ENCODE results near the gene ALOX5. TPM values are rescaled to one million over a fixed set of nuclear protein-coding genes. Genes with fewer than 3 reads are reported as not detected.

The ALOX5 gene
- total and polyA plus RNA-seq, 7 experiments from 2014 or later, result 1.0 to 143 (median 4.1) TPM

DNA sequence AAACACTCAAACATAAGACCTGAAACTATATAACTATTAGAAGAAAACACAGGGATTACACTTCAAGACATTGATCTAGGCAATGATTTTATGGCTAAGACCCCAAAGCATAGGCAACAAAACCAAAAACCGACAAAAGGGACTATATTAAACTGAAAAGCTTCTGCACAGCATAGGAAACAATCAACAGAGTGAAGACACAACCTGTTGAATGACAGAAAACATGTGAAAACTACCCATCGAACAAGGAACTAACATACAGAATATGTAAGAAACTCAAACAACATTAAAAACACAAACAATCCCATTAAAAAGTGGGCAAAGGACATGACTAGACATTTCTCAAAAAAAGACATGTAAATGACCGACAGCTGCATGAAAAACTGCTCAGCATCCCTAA lies 109.0 kb downstream of the ALOX5 start:
- Mint-ChIP-seq H3K9me3 (peaks cover 4 to 46% (median 28%) of the 10 kb centered on the region in 11 donors), H3K4me1 (peaks cover 0 to 18% (median 0%) of the 10 kb centered on the region in 7 donors), H3K4me3 (no peak overlapping the region), H3K27ac (peak overlapping the region in 1 of 9 donors; percentile 1), H3K36me3 (peaks cover 34 to 91% (median 77%) of the 10 kb centered on the region in 5 donors), H3K27me3 (no peaks in the 10 kb centered on the region)
- ChIA-PET CTCF (no interaction called here), POLR2A (interaction anchor here (0.6 kb wide), 1 partner anchor 25 kb away, joined by 4 read pairs; no protein-coding TSS in a partner anchor)
- no peaks in the 10 kb centered on the region for H3K4me1 ChIP-seq (ENCODE audit: control insufficient read depth in 2 of 2, insufficient read depth in 2 of 2, low read length in 2 of 2)
- no peak overlapping the region for H3K4me3 ChIP-seq (ENCODE audit: low read length)
- H3K36me3 ChIP-seq (ENCODE audit: control insufficient read depth in 2 of 3, insufficient read depth in 3 of 3, low read length in 3 of 3), result peaks cover 0 to 17% (median 0%) of the 10 kb centered on the region in 3 experiments
- ATAC-seq, result no peak
- no peaks in the 10 kb centered on the region for H3K27me3 ChIP-seq (ENCODE audit: control insufficient read depth in 2 of 2, insufficient read depth in 2 of 2, low read length in 2 of 2)
- intact Hi-C loops (cut with micrococcal nuclease), result no loop called here
- peaks cover 0 to 9% (median 0%) of the 10 kb centered on the region in 3 experiments for H3K9me3 ChIP-seq (ENCODE audit: control insufficient read depth in 2 of 3, low read length in 3 of 3)
- DNase-seq, result no peak
- no peak overlapping the region for H3K27ac ChIP-seq (ENCODE audit: low read depth, low read length)

DNA sequence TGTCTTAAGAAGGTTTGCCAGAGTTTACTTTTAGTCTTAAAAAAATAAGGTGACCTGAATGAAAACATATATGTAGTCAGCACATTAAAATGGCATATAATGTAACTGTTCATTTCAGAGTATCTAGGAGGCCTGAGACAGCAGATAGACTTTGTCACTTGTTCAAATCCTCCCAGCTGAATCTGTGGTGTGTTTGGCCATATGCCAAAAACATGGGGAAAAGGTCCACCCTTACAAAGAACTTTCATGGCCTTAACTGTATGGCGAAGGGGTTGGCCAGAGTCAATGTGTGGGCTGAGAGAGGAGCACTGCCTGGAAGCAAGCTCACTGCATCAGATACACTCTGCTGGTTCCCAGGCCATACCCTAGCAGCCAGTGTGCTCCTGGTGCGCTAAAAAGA lies 113.7 kb downstream of the ALOX5 start:
- ChIA-PET CTCF (no interaction called here), POLR2A (no interaction called here)
- no peak for ATAC-seq
- Histone ChIP-seq H3K27ac (ENCODE audit: low read depth, low read length) (no peak overlapping the region), H3K36me3 (ENCODE audit: control insufficient read depth in 2 of 3, insufficient read depth in 3 of 3, low read length in 3 of 3) (peaks cover 0 to 28% (median 0%) of the 10 kb centered on the region in 3 experiments), H3K4me1 (ENCODE audit: control insufficient read depth in 2 of 2, insufficient read depth in 2 of 2, low read length in 2 of 2) (no peaks in the 10 kb centered on the region), H3K9me3 (ENCODE audit: control insufficient read depth in 2 of 3, low read length in 3 of 3) (no peaks in the 10 kb centered on the region), H3K4me3 (ENCODE audit: low read length) (no peak overlapping the region), H3K27me3 (ENCODE audit: control insufficient read depth in 2 of 2, insufficient read depth in 2 of 2, low read length in 2 of 2) (no peaks in the 10 kb centered on the region)
- peaks cover 0 to 8% (median 0%) of the 10 kb centered on the region in 11 donors for H3K9me3 Mint-ChIP-seq
- no peaks in the 10 kb centered on the region for H3K27me3 Mint-ChIP-seq
- no peak overlapping the region for H3K27ac Mint-ChIP-seq
- no peak for DNase-seq
- peaks cover 0 to 10% (median under 1%) of the 10 kb centered on the region in 7 donors for H3K4me1 Mint-ChIP-seq
- H3K4me3 Mint-ChIP-seq, result no peak overlapping the region
- H3K36me3 Mint-ChIP-seq, result peaks cover 25 to 83% (median 74%) of the 10 kb centered on the region in 5 donors
- intact Hi-C loops (cut with micrococcal nuclease), result no loop called here

DNA sequence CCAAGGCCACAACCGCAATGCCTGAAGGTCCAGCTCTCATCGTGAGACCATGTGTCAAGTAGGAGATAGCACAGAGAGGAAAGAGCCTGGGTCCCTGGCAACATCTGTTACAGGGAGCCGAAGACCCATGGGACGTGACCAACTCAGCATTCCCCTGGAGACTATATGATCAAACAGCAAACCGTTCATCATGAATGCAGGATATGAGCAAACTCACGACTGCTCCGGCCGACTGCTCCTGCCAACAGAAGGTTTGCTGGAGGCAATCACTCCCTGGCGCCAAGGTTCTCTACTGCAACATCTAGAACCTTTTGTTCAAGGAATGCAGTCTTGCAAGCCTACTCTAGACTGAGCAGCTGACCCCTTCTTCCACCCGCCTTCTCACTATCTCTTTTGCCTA lies 114.3 kb downstream of the ALOX5 start:
- no peak overlapping the region for H3K4me3 Mint-ChIP-seq
- no peaks in the 10 kb centered on the region for H3K9me3 ChIP-seq (ENCODE audit: control insufficient read depth in 2 of 3, low read length in 3 of 3)
- peaks cover 0 to 14% (median 4%) of the 10 kb centered on the region in 7 donors for H3K4me1 Mint-ChIP-seq
- DNase-seq (no peak), ATAC-seq (no peak)
- intact Hi-C loops (cut with micrococcal nuclease), result no loop called here
- H3K9me3 Mint-ChIP-seq, result peaks cover 0 to 11% (median 0%) of the 10 kb centered on the region in 11 donors
- H3K27ac ChIP-seq (ENCODE audit: low read depth, low read length), result no peak overlapping the region
- no peaks in the 10 kb centered on the region for H3K4me1 ChIP-seq (ENCODE audit: control insufficient read depth in 2 of 2, insufficient read depth in 2 of 2, low read length in 2 of 2)
- no peak overlapping the region for H3K4me3 ChIP-seq (ENCODE audit: low read length)
- no peak overlapping the region for H3K27ac Mint-ChIP-seq
- H3K36me3 ChIP-seq (ENCODE audit: control insufficient read depth in 2 of 3, insufficient read depth in 3 of 3, low read length in 3 of 3), result peaks cover 0 to 28% (median 0%) of the 10 kb centered on the region in 3 experiments
- H3K36me3 Mint-ChIP-seq, result peaks cover 29 to 83% (median 76%) of the 10 kb centered on the region in 5 donors
- POLR2A ChIA-PET, result no interaction called here
- CTCF ChIA-PET, result no interaction called here
- no peaks in the 10 kb centered on the region for H3K27me3 Mint-ChIP-seq
- no peaks in the 10 kb centered on the region for H3K27me3 ChIP-seq (ENCODE audit: control insufficient read depth in 2 of 2, insufficient read depth in 2 of 2, low read length in 2 of 2)

DNA sequence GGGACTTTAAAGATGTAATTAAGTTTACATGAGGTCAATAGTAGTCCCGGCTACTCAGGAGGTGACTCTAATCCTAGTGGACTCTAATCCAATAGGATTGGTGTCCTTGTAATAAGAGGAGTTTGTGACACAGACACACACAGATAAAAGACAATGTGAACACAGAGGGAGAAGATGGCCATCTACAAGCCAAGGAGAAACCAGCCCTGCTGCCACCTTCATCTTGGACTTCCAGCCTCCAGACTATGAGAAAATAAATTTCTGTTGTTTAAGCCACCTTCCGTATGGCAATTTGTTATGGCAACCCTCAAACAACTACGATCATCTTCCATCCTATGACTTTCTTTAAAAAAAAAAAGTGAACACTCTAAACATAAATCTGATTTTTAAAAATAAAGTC lies 116.3 kb downstream of the ALOX5 start:
- peaks cover 0 to 24% (median 9%) of the 10 kb centered on the region in 7 donors for H3K4me1 Mint-ChIP-seq
- ATAC-seq, result no peak
- intact Hi-C loops (cut with micrococcal nuclease), result no loop called here
- no peak for DNase-seq
- H3K9me3 ChIP-seq (ENCODE audit: control insufficient read depth in 2 of 3, low read length in 3 of 3), result no peaks in the 10 kb centered on the region
- H3K4me1 ChIP-seq (ENCODE audit: control insufficient read depth in 2 of 2, insufficient read depth in 2 of 2, low read length in 2 of 2), result no peaks in the 10 kb centered on the region
- no peak overlapping the region for H3K4me3 ChIP-seq (ENCODE audit: low read length)
- H3K27me3 Mint-ChIP-seq, result no peaks in the 10 kb centered on the region
- no peaks in the 10 kb centered on the region for H3K27me3 ChIP-seq (ENCODE audit: control insufficient read depth in 2 of 2, insufficient read depth in 2 of 2, low read length in 2 of 2)
- no peak overlapping the region for H3K27ac Mint-ChIP-seq
- no peak overlapping the region for H3K27ac ChIP-seq (ENCODE audit: low read depth, low read length)
- H3K36me3 ChIP-seq (ENCODE audit: control insufficient read depth in 2 of 3, insufficient read depth in 3 of 3, low read length in 3 of 3), result peaks cover 0 to 16% (median 0%) of the 10 kb centered on the region in 3 experiments
- ChIA-PET POLR2A (interaction anchor here (0.5 kb wide), 1 partner anchor 182 kb away, joined by 5 read pairs; no protein-coding TSS in a partner anchor), CTCF (interaction anchor here (0.6 kb wide), 1 partner anchor 52 kb away, joined by 6 read pairs; no protein-coding TSS in a partner anchor)
- H3K9me3 Mint-ChIP-seq, result peaks cover 0 to 21% (median 2%) of the 10 kb centered on the region in 11 donors
- peaks cover 14 to 78% (median 67%) of the 10 kb centered on the region in 5 donors for H3K36me3 Mint-ChIP-seq
- H3K4me3 Mint-ChIP-seq, result no peak overlapping the region

DNA sequence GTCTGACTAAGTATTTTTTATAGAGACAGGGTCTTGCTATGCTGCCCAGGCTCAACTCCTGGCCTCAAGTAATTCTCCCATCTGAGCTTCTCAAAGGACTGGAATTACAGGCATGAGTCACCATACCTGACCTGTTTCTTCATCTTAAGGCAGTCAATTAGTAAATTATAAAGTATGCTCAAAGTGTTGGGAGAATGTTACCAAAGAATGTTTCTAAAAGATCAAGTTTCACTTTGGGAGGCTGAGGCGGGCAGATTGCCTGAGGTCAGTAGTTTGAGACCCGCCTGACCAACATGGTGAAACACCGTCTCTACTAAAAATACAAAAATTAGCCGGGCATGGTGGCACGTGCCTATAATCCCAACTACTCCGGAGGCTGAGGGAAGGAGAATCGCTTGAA lies 117.0 kb downstream of the ALOX5 start:
- no peak for DNase-seq
- Mint-ChIP-seq H3K36me3 (peaks cover 20 to 79% (median 66%) of the 10 kb centered on the region in 5 donors), H3K4me3 (no peak overlapping the region), H3K27me3 (no peaks in the 10 kb centered on the region), H3K27ac (peak overlapping the region in 1 of 9 donors; percentile 45), H3K4me1 (peaks cover 3 to 26% (median 9%) of the 10 kb centered on the region in 7 donors), H3K9me3 (peaks cover 0 to 26% (median 6%) of the 10 kb centered on the region in 11 donors)
- intact Hi-C loops (cut with micrococcal nuclease), result no loop called here
- Histone ChIP-seq H3K36me3 (ENCODE audit: control insufficient read depth in 2 of 3, insufficient read depth in 3 of 3, low read length in 3 of 3) (peaks cover 0 to 15% (median 0%) of the 10 kb centered on the region in 3 experiments), H3K4me3 (ENCODE audit: low read length) (no peak overlapping the region), H3K4me1 (ENCODE audit: control insufficient read depth in 2 of 2, insufficient read depth in 2 of 2, low read length in 2 of 2) (no peaks in the 10 kb centered on the region), H3K9me3 (ENCODE audit: control insufficient read depth in 2 of 3, low read length in 3 of 3) (no peaks in the 10 kb centered on the region), H3K27me3 (ENCODE audit: control insufficient read depth in 2 of 2, insufficient read depth in 2 of 2, low read length in 2 of 2) (no peaks in the 10 kb centered on the region), H3K27ac (ENCODE audit: low read depth, low read length) (no peak overlapping the region)
- CTCF ChIA-PET, result no interaction called here
- ATAC-seq, result no peak
- POLR2A ChIA-PET, result no interaction called here

Other genes with a start within 250 kb of the ALOX5 start
- gene OR13A1, start 58.6 kb upstream of the ALOX5 start, total RNA-seq, result under 1 TPM in 1 of 5 experiments, not detected in 4; 0.24 TPM
- under 1 TPM in 1 of 2 donors, not detected in 1; 0.32 TPM for gene OR13A1, start 58.6 kb upstream of the ALOX5 start, polyA plus RNA-seq

Measured in naive thymus-derived CD4-positive, alpha-beta T cell (primary cell).